ENCODE measurements around the gene ANKRD44.

Gene ANKRD44

DNA sequence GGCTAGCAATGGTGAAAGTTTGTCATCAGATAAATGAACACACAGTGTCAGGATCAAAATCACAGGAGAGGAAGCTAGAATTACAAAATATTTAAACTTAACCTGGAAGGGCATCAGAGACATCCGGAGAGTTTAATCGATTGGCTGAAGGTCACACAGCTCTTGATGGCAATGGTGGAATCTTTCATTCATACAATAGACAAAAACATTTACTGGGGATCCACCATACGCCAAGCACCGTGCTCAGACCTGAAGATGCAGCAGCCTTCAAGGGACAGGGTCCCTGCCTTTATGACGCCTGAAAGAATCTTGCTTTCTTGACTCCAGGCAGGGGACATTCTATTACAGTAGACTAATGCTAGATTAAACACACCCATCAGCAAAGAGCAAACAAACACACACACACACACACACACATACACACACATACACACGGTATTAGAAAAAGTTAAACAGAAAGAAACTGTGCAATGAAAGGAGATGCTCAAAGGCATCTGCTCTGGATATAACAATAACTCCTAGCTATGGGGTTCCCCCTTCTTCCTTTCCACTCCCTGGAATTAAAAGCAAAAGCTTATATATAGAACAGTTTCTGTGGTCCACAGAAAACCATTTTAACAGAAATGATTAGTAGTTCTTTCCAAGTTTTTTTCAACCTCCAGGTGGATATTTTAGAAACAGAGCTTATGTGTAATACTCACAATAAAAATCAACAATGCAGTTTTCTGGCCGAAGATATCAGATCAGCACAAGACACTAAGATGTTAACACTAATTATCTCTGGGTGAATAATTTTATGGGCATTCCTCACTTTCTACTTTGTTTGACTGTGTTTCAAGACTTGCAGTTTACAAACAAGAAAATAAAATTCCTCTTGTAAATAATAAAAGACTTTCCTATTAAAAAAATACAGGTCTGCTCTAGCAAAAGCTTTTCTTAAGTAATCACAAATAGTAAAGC is 151.7 kb downstream of the ANKRD44 start:
- in situ Hi-C loops (cut with HindIII; ENCODE audit: low sequenced_read_pairs) = no loop called here

DNA sequence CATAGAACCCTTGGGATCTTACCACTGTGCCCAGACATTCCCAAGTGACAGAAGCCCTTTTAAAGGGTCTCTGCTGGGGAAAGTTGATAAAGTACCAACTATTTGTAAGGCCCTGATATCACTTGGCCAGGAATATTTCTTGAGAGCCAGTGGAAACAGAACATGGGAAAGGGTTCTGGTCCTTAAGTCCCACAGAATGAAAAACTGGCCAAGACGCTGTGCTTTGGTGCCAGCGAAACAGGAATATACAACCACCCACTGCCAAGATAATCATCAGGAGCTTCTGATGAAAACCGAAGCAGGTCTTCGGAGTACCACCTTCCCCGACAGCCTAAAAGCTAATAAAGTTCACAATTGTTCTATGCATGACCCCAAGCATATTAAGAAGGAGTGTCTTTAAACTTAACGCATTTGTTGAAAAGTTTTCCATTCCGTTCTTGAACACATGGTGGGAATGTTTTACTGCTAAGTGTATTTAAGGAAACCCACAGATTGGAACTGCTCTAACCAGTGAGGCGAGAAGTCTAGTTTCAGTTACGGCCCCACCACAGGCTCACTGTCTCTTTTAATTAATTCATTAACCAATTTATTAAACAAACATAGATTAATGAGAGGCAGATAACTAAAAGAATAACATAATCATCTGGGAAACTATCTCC is 152.6 kb downstream of the ANKRD44 start:
- in situ Hi-C loops (cut with HindIII; ENCODE audit: low sequenced_read_pairs) = no loop called here

DNA sequence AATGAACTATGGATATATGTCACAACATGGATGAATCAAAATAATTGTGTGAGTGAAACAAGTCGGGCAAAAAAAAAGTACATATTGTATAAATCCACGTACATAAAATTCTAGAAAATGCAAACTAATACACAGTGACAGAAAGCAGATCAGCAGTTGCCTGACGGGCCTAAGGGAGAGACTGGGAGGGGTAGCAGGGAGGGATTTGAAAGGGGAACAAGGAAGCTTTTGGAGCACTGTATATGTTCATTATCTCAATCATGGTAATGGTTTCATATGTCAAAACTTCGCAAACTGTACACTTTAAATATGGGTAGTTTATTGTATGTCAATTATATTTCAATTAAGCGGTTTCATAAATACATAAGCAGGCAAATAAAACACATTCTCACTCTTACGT is 153.8 kb downstream of the ANKRD44 start:
- in situ Hi-C loops (cut with HindIII; ENCODE audit: low sequenced_read_pairs) = no loop called here

GRCh38 chr2:197152451-197153228 is 157.9 kb downstream of the ANKRD44 start:
- in situ Hi-C loops (cut with HindIII; ENCODE audit: low sequenced_read_pairs) = no loop called here

DNA sequence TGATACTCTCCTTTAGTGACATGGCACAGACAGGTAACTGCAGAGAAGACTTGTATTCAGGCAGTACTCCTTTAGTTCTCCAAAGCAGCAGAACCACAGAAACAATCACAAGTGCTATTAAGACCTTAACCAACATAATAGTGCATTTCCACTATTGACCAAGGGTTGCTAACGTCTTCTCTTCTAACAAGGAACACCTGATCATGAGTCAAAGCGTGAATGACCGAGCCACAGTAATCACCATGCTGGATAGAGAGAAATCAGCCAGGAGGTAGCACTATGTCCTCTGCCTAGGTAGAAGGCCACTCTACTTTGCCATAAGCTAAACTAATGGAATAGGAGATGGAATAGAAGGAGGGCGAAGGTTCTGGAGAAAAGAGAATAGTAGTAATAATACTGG is 161.0 kb downstream of the ANKRD44 start:
- in situ Hi-C loops (cut with HindIII; ENCODE audit: low sequenced_read_pairs) = no loop called here

- in situ Hi-C loops (cut with HindIII; ENCODE audit: low sequenced_read_pairs) = no loop called here
These were observed 162.2 kb downstream of the ANKRD44 start for GRCh38 chr2:197148401-197148800.

DNA sequence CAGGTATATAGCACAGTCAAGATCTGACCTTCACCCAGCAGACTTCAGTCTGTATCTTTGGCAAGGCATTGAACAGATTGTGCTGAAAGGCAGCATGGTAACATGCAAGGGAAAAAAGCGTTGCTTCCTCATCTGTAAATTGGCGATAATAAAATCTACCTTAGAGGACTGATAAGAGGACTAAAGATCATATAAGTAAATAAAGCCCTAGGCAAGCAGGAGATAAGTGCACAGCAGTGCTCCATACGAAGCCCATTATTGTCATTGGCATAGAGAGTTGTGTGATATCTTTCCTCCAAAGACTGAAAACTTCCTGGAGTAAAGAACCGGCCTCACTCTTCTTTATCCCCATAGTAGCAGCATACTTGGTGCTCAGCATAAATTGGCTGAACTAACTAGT is 162.6 kb downstream of the ANKRD44 start:
- in situ Hi-C loops (cut with HindIII; ENCODE audit: low sequenced_read_pairs) = no loop called here

DNA sequence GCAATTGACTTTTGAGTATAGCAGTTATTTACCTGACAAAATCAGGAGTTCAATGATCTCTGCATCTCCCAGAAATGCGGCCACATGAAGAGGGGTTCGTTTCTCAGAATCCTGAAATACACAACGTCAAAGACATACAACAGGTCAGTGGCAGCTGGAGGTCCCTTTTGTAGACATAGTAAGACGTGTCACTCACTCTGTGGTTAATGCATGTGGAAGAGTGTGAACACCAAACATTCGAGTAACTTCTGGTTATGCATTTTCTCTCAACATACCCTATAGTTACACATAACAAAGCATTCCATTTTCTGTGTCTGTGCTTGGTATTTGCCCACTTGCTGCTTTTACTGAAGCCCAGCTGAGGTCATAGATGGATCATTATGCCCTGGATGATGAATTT is 163.6 kb downstream of the ANKRD44 start:
- in situ Hi-C loops (cut with HindIII; ENCODE audit: low sequenced_read_pairs) = no loop called here

DNA sequence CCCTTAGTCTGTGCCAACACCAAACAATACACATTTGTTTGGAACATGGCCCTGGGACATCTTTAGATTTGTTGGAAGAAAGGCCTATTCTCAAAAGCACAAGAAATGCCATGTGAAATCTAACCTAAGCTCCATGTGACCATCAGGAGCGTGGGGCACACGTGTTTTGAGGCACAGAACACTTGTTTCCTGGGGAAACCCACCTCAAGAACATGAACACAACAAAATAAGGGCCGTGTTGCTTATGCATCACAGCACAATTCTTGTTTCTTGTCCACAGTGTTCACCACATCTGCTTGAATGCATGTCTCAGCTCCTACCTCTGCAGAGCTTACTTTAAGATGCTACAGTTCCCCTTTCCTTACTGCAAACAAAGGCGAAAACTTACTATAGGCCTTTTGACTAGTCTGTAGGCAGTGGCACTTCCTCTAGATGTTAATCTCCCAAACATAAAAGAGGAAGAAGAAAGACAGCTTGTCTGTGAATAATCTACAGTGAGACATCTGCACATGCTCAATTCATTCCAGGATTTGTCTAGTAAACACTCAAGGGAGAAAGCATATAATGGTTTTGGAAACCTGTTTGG is 165.0 kb downstream of the ANKRD44 start:
- in situ Hi-C loops (cut with HindIII; ENCODE audit: low sequenced_read_pairs) = no loop called here

GRCh38 chr2:197144183-197144582 is 166.4 kb downstream of the ANKRD44 start:
- in situ Hi-C loops (cut with HindIII; ENCODE audit: low sequenced_read_pairs) = no loop called here

DNA sequence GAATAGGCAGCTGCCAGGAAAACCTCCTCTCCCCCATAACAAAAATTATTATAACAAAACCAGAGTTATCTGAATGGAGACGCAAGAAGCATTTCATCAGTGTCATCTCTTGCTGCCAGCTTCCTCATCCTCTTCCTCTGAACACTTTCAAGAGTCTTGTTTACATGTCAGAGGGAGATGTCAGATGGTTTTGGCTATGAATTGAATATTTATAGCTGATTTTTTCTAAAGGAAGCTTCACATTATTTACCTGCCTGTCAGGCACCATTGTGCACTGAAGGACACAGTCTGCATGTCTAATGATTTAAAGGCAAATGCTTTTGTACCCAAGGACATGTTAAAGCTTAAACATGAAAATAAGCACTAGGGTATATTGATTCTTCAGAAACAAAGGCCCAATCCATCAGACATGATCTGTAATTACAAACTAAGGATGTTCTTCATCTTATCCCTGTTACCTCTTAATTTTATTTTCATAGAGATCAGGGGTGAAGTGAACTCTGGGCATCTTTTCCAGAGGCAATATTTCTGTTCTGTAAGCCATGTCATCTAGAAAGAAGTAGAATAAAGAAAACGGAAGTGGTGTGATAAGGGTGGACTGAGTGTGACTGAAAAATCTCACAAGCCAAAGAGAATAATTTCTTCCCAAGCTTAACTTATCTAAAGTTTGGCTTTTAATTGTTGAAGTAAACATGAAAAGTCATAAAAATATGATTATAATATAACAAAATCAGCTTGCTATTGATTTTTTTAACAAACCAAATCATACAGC is 168.7 kb downstream of the ANKRD44 start:
- in situ Hi-C loops (cut with HindIII; ENCODE audit: low sequenced_read_pairs) = no loop called here

- in situ Hi-C loops (cut with HindIII; ENCODE audit: low sequenced_read_pairs) = no loop called here
These were observed 170.5 kb downstream of the ANKRD44 start for GRCh38 chr2:197140045-197140444.

GRCh38 chr2:197138506-197138905 is 172.1 kb downstream of the ANKRD44 start:
- in situ Hi-C loops (cut with HindIII; ENCODE audit: low sequenced_read_pairs) = no loop called here

DNA sequence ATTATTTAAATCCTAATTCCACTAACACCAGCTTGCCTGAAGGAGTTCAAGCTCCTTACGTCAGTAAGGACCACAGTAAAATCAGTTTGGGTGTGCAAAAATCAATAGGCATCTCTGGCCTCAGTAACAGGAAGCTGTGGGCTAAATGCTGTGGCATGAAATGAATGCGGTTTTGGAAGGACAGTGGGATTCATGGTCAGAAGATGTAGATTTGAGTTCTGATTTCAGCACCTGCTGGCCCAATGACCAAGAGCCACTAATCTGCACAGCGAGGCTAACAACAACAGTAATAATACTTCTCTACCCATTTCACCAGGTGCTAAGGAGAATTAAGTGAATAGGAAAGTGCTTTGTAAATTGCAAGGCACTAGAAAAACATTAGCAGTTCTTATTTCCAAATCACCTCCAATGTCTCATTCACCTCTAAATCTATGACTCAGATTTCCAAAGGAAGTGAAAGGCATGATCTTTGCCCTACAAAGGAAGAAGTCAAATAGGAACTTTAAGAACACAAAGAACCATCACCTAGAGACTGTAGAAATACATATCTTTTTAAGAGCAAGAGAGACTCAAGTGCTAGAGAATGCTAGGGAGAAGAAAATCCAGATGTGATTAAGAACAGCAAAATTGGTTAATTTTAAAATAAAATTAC is 172.6 kb downstream of the ANKRD44 start:
- in situ Hi-C loops (cut with HindIII; ENCODE audit: low sequenced_read_pairs) = no loop called here

- in situ Hi-C loops (cut with HindIII; ENCODE audit: low sequenced_read_pairs) = no loop called here
These were observed 173.3 kb downstream of the ANKRD44 start for GRCh38 chr2:197137231-197137630.

DNA sequence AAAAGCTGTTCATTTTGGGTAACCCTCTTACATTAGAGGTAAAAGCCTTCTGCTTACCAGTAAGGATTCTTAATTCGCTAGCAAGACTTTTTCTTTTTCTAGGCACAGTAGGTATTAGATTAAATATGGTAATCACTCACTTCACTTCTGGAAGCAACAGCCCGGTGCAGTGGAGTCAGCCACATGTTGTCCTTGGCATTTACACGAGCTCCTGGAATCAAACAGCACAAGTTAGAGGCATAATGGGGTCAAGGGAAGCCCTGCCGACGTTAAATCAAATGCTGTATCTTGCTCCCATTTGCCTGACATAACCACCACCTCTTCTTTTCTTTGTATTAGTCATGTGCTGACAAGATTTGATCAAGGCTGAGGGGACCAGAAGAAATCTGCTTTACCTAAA is 174.1 kb downstream of the ANKRD44 start:
- in situ Hi-C loops (cut with HindIII; ENCODE audit: low sequenced_read_pairs) = no loop called here

GRCh38 chr2:197135806-197136205 is 174.8 kb downstream of the ANKRD44 start:
- in situ Hi-C loops (cut with HindIII; ENCODE audit: low sequenced_read_pairs) = no loop called here

- in situ Hi-C loops (cut with HindIII; ENCODE audit: low sequenced_read_pairs) = no loop called here
These were observed 176.4 kb downstream of the ANKRD44 start for GRCh38 chr2:197134206-197134605.

DNA sequence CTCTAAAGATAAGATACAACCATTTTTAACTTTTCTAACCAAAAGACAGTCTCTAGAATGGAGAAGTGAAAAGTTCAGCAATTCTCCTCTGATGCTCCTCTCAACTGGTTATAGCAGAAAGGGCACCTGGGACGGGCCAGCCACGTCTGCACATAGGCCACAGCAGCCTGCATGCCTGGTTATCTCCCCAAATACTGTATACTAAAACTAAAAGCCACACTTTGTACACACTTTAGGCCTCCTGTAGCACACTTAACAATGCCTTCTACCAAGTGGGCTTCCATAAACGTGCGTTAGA is 179.1 kb downstream of the ANKRD44 start:
- in situ Hi-C loops (cut with HindIII; ENCODE audit: low sequenced_read_pairs) = no loop called here

DNA sequence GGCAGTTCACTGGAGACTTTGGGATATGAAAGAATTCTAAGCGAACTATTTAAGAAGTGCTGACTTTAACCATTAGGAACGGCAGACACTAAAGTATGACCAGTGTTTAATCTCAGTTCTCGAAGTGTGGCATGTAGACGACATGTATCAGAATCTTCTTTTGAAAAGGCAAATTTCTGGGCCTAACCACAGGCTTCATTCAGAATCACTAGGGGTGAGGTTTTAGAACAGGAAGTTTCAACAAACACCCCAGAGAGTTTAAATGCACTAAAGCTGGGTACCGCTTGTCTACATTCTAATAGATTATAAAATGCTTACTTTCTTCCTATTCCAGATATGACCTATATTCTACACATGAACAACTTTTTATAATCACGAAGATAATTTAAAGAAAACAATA is 180.3 kb downstream of the ANKRD44 start:
- in situ Hi-C loops (cut with HindIII; ENCODE audit: low sequenced_read_pairs) = no loop called here
